PC-9 (cell line): ENCODE data around the gene TMEM63B. TPM values are rescaled to one million over a fixed set of nuclear protein-coding genes. Genes with fewer than 3 reads are reported as not detected.

Experiments
- BruUV-seq: library from RNA; stranded (reverse); fragments of 400-500 nt; replicated peaks from 2 replicates; lab custom pipeline; 2021; lab: Mats Ljungman, UMichigan
- CTCF ChIA-PET: fragments of 300-600 bp; sonication (Branson Sonifier 250); formaldehyde crosslinking; loops from one replicate; lab custom pipeline; 2022; ENCODE audit warnings: antibody characterized with exemption; lab: Charles Lee
- POLR2A ChIA-PET: fragments of 300-600 bp; sonication (Branson Sonifier 250); formaldehyde crosslinking; loops from one replicate; lab custom pipeline; 2022; ENCODE audit warnings: antibody characterized with exemption; ENCODE audit not compliant: unreplicated experiment; lab: Charles Lee
- DNase-seq, 2 experiments: peaks; one replicate each; pipeline versions ENCODE4 v3.0.0 to v3.0.0-alpha.2; 2015 to 2022; ENCODE audit warnings: mixed read lengths in 1 of 2
- H2AFZ ChIP-seq: fragments of 200-600 bp; sonication (generic); 2 replicates; pipeline ENCODE4 v1.8.1; 2017; ENCODE audit warnings: antibody characterized with exemption
- H3F3A ChIP-seq: fragments of 200-600 bp; sonication (generic); 2 replicates; pipeline ENCODE4 v1.8.1; 2017; ENCODE audit warnings: antibody characterized with exemption, mild to moderate bottlenecking, low read depth; ENCODE audit not compliant: insufficient read depth
- H3K27ac ChIP-seq: fragments of 200-600 bp; sonication (generic); 2 replicates; pipeline ENCODE4 v1.6.1; 2016; ENCODE audit warnings: mixed run types
- H3K27me3 ChIP-seq: fragments of 200-600 bp; sonication (generic); 2 replicates; pipeline ENCODE4 v1.6.1; 2016; ENCODE audit warnings: low read depth, mixed run types; ENCODE audit not compliant: insufficient read depth
- H3K36me3 ChIP-seq: fragments of 200-600 bp; sonication (generic); 2 replicates; pipeline ENCODE4 v1.6.1; 2016; ENCODE audit warnings: low read depth, mixed run types
- H3K4me1 ChIP-seq: fragments of 200-600 bp; sonication (generic); replicated peaks from 2 replicates; pipeline ENCODE4 v1.6.1; 2016; ENCODE audit warnings: mixed run types; ENCODE audit not compliant: insufficient read depth
- H3K4me2 ChIP-seq: fragments of 200-600 bp; sonication (generic); 2 replicates; pipeline ENCODE4 v1.6.1; 2017; ENCODE audit warnings: mixed run types
- H3K4me3 ChIP-seq: fragments of 200-600 bp; sonication (generic); 2 replicates; pipeline ENCODE4 v1.6.1; 2016; ENCODE audit warnings: mixed run types
- H3K79me2 ChIP-seq: fragments of 200-600 bp; sonication (generic); 2 replicates; pipeline ENCODE4 v1.6.1; 2017; ENCODE audit warnings: low read depth, mixed run types
- H3K9me2 ChIP-seq: fragments of 200-600 bp; sonication (generic); 2 replicates; pipeline ENCODE4 v1.8.1; 2017; ENCODE audit warnings: mild to moderate bottlenecking; ENCODE audit not compliant: insufficient read depth
- H3K9me3 ChIP-seq: fragments of 200-600 bp; sonication (generic); 2 replicates; pipeline ENCODE4 v1.8.1; 2016; ENCODE audit warnings: low read depth; ENCODE audit not compliant: insufficient read depth
- H4K20me1 ChIP-seq: fragments of 200-600 bp; sonication (generic); 2 replicates; pipeline ENCODE4 v1.8.1; 2017; ENCODE audit not compliant: insufficient read depth
- CTCF ChIP-seq: fragments of 200-600 bp; sonication (generic); conservative IDR thresholded peaks from 2 replicates; pipeline ENCODE4 v1.6.1; 2017; ENCODE audit warnings: mixed run types, antibody characterized with exemption, mild to moderate bottlenecking, moderate library complexity
- EZH2 ChIP-seq: fragments of 200-600 bp; sonication (generic); IDR thresholded peaks from 2 replicates; pipeline ENCODE4 v1.8.0; 2017; ENCODE audit warnings: antibody characterized with exemption, low read depth
- intact Hi-C: fragments of 100-400 bp; cut with micrococcal nuclease; formaldehyde crosslinking; loops from one replicate; pipeline ENCODE4 v1.10.0; 2022; ENCODE audit not compliant: unreplicated experiment
- total RNA-seq: library from RNA; stranded (reverse); gene quantifications from 2 replicates; pipeline ENCODE4 v1.2.3, GENCODE V29; 2021

The TMEM63B gene
- total RNA-seq, 1 experiment from 2014 or later = 38.5 TPM

DNA sequence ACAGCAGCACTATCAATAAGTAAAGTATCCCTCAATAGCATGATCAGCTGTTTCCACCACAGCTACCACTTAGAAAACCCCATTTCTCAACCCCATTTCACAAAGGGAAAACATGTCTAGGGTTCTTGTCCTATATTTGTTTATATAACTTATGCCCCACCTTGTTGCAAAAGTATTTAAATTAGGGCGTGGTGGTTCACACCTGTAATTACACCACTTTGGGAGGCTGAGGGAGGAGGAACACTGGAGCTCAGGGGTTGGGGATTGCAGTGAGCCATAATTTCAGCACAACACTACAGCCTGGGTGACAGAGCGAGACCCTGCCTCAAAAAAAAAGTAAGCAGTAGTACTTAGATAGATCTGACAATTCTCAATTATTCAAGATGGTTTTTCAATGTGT is 3.8 kb upstream of the TMEM63B start:
- no peaks in the 10 kb centered on the region for H3K9me2 ChIP-seq
- H3K4me1 ChIP-seq = peaks cover 71% of the 10 kb centered on the region
- H3K27ac ChIP-seq = no peak overlapping the region
- no peak overlapping the region for H2AFZ ChIP-seq
- H3K79me2 ChIP-seq = peaks cover 97% of the 10 kb centered on the region
- H3K4me2 ChIP-seq = peak overlapping the region; percentile 99
- TF ChIP-seq EZH2 (no peak), CTCF (no peak)
- no peaks in the 10 kb centered on the region for H3K9me3 ChIP-seq
- H3K27me3 ChIP-seq = no peaks in the 10 kb centered on the region
- BruUV-seq = no TSS peak
- DNase-seq = peak in 1 of 2 experiments; percentile 58
- H3K36me3 ChIP-seq = peaks cover 12% of the 10 kb centered on the region
- ChIA-PET CTCF (no interaction called here), POLR2A (interaction anchor here (0.6 to 0.7 kb wide), 2 partner anchors 12 to 33 kb away, joined by 3 to 7 read pairs; no protein-coding TSS in a partner anchor)
- no peak overlapping the region for H3K4me3 ChIP-seq
- intact Hi-C loops = no loop called here
- H3F3A ChIP-seq = peaks cover 33% of the 10 kb centered on the region; the same call in 1 of the 2 replicates
- H4K20me1 ChIP-seq = peaks cover 75% of the 10 kb centered on the region

DNA sequence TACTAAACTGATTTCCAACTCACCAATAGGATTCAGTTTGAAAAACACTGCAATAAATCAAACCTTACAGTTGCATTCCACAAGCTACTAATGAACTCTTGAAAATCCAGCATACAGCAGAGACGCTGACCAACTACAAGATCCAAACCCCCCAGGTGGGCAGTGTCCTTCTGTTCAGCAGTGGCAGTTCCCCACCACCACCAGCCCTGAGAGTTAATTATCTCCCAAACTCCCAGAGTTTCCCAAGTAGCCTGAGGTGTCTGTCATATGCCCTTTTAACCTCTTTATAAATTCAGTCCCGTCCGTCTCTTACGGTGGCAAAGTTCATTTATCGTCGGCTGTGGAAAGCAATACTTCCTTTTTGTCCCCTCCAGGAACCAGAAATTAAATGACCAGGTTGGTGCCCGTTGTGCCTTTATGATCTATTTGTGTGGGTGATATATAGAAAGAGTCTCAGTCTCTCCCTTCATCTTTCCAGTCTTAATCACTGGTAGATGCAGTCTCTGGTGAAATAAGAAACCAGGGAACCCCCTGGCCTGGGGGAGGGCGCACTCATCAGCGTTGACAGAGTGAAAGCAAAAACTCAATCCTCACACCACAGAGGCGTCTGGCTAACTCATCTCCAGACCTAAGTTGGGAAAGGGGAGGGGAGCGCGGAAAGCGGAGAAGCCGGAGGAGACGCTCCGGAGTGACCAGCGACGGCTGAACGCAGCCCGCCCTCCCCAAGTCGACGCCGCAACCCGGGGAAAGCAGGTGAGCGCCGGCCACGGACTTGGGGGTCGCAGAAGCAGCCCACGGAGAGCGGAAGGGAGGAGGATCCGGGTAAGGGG is 819 bp upstream of the TMEM63B start:
- Histone ChIP-seq H3K4me1 (peaks cover 45% of the 10 kb centered on the region), H2AFZ (peak overlapping the region; percentile 81), H3K4me3 (peak overlapping the region; percentile 73)

More for the DNA sequence above, 819 bp upstream of the TMEM63B start:
- peaks cover 74% of the 10 kb centered on the region for H3K79me2 ChIP-seq
- 0 out of 2 replicates have a peak, but pooled peaks cover 9% of the 10 kb centered on the region for H3K36me3 ChIP-seq
- BruUV-seq = TSS peak; percentile 55
- TF ChIP-seq EZH2 (no peak), CTCF (no peak)
- no peaks in the 10 kb centered on the region for H3K27me3 ChIP-seq
- H3F3A ChIP-seq = peaks cover 23% of the 10 kb centered on the region; the same call in 1 of the 2 replicates
- peak overlapping the region; percentile 54 for H3K27ac ChIP-seq
- no peaks in the 10 kb centered on the region for H3K9me3 ChIP-seq
- no peaks in the 10 kb centered on the region for H3K9me2 ChIP-seq
- H3K4me2 ChIP-seq = peak overlapping the region; percentile 99
- POLR2A ChIA-PET = no interaction called here
- H4K20me1 ChIP-seq = peaks cover 47% of the 10 kb centered on the region
- CTCF ChIA-PET = interaction anchor here (0.6 kb wide), 1 partner anchor 54 kb away, joined by 5 read pairs; no protein-coding TSS in a partner anchor
- intact Hi-C loops = loop anchor here (1.0 kb wide), 1 partner anchor 9 kb away; no protein-coding TSS in a partner anchor
- DNase-seq = peak; percentile 46 to 50
